HG03159 (cell line): ENCODE data around the gene CBX4.

Source experiments
- ATAC-seq: cut with Tn5 transposase; IDR thresholded peaks from one replicate; pipeline ENCODE4 v1.9.1; 2021; ENCODE audit warnings: mild to moderate bottlenecking, moderate library complexity; ENCODE audit not compliant: unreplicated experiment

CBX4 gene

DNA sequence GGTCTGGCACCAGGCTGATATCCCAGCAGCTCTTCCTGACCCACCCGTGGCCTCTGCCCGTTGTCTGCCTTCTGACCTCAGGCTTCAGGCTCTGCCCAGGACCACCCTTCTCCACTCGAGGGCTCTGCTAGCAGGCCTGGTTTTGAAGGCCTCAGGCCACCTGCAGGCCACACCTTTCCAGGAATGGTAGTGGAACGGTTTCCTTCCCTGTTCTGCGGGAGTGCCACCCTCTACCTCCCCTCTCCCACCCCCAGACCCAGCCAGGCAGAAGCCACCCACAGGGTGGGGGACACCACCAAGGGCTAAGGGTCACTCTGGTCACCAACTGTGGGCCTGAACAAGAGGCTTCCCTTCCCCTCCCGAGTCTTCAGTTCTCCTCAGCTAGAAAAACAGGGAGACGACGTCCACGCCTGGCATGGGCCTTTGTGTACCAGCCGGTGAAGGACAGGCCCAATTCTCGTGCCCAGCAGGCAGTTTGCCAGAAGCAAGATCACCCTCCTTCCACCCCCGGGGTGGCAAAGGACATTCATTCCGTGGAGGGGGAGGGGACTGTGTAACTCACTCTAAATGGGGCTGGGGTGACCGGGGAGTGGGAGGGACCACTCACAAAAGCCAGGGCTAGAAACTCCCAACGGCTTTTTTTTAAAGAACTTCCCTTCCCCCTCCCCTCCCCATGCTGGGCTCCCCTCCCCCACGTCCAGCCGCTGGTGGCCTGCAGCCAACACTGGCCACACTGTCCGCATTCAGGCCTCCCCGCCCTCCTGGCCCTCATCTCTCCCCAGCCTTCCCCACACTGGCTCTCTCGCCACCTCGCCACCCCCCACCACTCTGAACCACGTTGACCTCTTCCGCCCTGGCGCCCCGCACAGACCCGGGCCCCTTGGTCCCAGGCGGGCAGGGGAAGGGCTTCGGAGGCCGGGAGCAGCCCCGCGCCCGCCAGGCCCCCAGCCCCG lies 7.7 kb downstream of the CBX4 start:
- no peak for ATAC-seq

DNA sequence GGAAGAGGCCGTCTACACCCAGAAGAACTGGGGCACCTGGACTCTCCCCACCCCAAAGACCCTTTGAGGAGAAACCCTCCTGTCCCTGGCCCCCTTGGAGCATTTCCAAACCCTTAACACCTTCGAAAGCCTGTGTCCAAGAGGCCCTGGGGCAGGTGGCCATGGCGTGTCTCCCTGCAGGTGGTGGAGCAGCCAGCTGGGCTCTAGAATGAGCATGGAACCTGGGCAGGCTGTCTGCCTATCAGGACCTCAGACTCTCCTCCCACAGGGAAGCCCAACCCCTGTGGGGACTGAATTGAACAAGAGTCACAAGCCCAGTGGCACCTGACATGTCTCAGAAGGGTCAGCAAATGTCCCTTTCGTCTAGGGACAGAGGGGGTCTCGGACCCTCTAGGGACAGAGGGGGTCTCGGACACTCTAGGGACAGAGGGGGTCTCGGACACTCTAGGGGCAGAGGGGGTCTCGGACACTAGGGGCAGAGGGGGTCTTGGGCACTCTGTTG lies 8.4 kb downstream of the CBX4 start:
- no peak for ATAC-seq

DNA sequence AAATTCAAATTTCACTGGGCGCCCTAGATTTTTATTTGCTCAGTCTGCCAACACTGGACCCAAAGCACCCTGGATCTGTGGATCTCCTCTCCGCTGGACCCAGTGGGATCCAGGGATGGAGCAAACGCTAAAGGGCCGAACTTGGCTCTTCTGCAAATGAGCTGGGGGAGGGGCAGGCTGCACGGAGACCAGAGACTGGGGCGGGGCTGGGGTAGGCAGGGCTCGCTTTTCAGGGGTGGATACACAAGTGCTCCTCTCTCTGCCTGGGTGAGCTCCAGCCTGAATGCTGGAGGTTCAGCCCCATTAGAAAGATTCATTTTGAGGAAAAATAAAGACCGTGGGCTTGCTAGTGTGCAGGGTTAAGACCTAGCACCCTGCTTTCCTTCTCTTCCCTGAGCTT lies 8.9 kb downstream of the CBX4 start:
- no peak for ATAC-seq

DNA sequence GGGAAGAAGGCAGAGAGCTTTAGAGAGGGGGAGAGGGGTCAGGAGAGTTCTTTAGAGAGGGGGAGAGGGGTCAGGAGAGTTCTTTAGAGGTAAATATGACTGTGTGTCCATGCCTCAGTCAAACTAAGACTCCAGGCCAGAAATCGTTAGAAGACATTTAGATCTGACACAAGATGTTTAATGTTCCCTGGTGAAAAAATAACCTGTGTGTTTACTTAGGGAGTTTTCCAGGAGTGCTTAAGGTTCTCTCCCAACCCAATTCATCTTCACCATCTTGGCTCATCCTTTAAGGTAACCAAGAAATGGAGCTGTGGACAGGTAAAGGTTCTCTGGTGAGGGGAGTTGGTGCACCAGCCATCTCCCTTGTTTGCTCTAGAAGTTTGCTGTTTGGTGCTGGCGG lies 9.8 kb downstream of the CBX4 start:
- no peak for ATAC-seq

DNA sequence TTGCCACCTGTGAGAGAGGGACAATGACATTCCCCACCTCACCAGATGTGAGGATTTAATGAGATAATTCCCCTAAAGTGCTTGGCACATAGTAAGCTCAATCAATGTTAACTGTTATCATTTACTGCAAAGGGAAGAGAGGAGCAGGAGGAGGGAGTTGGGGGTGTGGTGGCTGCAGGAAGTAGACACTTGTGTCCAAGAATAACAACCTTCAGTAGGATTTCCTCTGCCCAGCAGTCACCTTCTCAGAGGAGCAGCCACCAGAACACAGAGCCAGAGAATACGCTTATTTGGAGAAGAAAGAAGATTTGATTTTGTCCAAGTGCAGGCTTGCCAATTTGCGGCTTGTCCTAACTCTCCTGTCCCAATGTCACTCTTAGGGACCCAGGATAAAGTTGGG lies 10.2 kb downstream of the CBX4 start:
- no peak for ATAC-seq

DNA sequence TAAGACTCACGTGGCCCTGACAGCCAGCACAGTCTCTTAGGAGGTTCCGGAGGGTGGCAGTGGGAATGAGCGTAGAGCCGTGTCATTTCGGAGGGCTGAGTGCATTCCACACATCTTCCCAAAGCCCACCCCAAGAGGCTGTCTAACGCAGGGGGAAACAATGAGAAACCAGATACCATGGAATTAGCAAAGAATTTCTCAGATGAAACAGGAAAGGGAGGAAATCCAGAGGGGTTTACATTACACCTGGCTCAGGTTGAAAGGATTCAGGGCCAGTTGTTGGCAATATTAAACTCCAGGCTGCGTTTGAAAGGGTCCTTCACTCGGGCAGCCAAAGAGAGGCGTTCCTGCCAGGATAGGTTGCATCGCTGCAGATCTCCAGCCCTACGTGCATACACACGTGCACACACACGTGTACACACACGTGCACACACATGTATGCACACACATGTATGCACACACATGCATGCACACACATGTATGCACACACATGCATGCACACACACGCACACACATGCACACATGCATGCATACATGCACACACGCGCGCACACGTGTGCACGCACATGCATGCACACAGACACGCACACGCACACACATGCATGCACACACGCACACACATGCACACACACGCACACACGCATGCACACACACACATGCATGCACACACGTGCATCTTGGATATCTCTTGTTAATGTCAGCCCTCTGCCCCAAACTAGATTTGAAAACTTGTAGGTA lies 12.2 kb downstream of the CBX4 start:
- no peak for ATAC-seq

DNA sequence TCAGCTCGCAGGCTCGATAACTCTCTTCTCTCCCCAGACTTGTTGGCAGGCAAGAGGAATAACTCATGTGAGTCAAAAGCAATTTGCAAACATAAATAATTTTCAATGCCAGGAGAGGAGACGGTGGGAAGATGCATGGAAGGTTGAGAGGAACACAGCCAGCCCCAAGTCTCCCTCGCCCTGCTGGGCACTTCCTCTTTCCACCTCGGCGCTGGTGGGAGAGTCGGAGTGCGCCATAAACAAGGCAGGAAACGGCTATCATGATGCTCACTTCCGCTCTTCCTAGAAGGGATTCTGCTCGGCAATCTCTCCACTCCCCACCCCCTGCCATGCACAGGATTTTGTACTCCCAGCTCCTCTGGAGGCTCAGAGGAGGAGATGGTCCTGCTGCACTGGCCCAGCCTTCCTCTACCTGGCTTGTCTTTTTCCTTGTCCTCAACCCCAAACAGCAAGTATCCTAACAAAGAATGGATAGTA lies 13.0 kb downstream of the CBX4 start:
- no peak for ATAC-seq

DNA sequence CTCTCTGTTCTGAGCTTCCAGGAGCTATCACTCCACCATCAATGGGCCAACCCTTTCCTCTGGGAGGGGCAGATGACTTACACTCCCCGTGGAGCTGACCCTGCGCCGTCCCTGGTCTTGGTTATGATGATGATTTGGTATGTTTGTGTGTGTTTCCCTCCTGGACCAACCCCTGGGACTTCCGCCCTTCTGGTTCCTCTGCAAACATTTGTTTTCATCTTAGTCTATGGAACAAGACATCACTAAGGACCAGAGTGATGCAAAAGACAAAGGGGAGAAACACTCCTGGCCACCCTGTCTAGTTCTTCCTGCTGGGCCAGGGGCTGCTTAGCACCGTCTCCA lies 13.7 kb downstream of the CBX4 start:
- ATAC-seq = no peak

DNA sequence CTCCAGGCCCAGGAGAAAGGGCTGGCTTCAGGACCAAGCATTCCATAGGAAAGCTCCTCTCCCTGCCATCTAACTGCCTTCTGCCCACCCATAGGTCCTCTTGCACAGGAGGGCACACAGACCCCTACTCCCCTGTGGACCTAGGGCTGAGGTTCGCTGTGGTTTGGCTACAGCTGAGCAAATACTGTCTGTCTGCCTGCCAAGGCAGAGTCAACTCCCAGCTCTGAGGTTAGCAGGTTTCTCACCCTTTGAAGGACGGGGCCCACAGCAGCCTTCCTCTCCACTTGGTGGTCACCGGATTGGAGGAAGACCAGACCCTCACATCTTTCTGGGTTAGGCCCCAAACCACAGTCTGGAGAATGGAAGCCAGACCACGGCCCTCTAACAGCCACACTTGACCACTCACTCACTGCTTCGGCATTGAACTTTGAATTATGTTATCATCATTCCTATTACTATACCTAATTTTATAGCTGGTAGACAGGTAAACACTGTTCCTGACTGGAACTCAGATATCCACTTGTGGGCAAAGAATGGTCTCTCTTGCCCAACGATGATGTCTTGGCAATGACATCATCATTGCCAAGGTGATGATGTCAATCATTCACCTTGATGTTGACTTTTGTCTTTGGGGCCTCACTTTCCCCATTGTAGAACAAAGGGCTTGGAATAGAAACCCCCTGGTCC lies 14.2 kb downstream of the CBX4 start:
- ATAC-seq = no peak

DNA sequence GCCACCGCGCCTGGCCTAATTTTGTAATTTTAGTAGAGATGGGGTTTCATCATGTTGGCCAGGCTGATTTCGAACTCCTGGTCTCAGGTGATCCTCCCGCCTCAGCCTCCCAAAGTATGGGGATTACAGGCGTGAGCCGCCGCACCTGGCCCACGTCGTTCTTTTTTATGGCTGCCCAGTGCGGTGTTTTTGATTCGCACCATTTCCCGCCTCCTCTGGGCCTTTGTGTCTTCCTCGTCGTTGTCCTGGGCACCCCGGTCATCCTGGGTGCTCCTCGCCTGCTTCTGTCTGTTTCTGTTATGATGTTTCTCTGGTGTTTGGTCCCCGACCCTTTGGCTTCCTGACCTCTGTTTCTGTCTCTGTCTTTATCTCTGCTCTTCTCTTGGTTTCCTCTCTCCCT lies 15.0 kb downstream of the CBX4 start:
- no peak for ATAC-seq

DNA sequence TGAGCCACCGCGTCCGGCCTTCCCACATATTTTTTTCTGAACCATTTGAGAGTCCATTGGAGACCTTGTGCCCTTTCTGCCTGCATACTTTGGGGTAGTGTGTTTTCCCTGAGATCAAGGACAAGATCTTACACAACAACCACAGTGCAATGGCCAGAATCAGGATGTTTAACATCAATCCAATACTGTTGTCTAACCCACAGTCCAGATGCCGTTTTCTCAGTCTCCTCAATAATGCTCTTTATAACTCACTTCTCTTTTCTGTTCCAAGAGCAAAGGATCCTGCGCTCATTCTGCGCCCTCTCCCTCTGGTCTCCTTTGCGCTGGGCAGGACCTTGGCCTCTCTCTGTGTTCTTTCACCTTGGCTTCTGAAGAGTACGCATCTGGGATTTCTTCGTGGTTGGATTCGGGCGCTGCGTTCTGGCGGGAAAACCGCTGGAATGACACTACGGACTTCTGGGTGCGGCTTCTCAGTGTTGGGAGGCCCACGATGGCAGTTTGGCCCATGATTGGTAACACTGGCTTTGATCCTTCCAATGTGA lies 16.6 kb downstream of the CBX4 start:
- ATAC-seq = no peak

DNA sequence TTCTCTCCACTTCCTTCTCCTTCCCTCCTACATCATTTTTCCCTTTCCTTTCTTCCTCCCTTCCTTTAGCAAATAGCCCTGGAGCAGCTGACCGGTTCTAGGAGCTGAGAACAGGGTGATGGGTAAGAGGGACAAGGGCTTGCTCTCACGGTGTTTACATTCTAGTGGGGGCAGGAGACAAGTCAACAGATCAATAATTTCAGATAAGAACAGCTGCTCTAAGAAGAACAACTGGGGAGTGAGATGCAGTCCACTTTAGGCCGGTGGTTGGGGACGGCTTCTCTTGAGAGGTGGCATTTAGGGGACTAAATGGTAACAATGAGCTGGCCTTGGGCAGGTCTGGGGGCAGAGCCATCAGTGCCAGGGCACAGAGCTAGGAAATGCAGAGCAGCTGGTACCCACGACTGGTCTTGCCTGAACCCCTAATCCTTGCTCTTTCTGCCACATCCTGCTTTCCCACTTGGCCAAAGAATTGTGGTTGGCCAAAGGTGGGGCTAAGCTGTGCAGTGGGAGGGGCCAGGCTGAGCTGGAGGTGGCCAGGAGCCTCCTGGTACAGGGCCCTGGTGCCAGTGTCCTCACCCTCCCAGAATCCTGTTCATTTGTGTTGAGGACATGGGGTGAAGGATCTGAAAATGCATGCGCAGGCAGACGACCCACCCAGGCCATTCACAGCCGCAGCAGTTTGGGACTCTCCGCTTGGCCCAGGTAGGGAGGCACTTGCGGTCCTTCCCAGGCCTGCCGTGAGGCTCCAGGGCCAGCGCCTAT lies 17.7 kb downstream of the CBX4 start:
- no peak for ATAC-seq

DNA sequence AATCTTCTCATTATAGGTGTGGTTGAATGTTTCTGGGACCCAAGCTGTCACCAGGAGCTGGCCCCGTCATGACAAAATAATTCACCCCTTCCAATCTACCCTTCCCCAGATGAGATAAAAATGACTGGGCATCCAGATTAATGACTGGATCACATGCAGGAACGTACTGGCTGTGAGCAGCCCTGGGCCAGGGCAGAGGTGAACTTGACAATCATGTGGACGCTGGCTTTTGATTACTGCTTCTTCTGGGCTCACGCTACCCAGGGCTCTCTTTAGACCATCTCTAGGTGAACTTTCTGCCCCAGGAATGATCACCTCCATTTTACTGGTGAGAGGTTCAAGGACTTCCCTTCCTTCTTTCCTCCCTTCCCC lies 18.3 kb downstream of the CBX4 start:
- ATAC-seq = no peak

DNA sequence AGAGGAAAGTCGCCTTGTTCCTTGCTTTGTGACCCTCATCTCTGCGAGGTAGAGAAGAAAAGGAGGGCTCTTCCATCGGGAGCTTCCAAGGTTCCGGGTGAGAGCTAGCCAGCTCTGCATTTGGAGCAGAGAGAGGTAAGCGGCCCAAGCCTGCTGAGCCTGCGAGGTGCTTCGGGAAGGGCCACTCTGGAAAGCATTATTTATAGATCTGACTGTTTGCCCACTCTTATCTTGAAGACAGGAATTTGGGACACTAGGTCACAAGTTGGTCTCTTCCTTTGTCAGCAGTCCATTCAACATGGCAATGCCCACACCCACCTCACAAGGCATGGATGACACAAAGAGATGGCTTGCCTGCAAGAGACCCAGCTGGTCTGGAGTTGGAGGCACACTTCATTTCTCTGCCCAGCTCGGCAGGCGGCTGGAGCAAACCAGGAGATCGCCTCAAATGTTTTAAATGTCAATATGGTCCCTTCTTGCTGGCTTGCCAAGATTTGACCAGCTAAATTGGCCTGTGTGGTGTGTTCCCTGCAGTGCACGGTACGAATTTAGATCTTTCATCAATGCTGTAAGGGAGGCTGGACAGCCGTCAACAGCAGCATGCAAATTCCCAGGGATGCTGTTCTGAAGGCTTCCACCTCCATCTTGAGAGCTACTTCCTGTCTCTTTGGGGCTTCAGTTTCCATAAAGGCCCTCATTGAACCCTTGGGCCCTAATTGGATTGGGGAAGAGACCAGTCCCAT lies 19.5 kb downstream of the CBX4 start:
- no peak for ATAC-seq

DNA sequence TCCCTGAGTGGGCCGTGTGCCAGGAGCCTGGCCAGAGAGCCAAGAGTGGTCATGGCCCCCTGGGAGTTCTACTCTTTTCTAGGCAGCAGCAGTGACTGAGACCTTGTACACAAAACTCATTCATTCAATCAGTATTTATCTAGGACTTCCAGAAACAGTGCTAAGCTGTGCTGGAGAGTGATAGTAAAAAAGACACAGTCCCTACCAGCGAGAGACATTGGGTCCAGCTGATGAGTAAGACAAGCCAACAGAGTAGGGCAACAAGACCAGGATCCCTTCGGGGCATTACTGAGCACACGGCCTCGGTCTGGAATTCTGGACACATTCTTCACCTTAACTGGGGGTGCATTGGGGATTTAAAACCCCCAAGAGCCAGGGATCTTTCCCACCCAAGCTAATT lies 20.2 kb downstream of the CBX4 start:
- ATAC-seq = no peak

DNA sequence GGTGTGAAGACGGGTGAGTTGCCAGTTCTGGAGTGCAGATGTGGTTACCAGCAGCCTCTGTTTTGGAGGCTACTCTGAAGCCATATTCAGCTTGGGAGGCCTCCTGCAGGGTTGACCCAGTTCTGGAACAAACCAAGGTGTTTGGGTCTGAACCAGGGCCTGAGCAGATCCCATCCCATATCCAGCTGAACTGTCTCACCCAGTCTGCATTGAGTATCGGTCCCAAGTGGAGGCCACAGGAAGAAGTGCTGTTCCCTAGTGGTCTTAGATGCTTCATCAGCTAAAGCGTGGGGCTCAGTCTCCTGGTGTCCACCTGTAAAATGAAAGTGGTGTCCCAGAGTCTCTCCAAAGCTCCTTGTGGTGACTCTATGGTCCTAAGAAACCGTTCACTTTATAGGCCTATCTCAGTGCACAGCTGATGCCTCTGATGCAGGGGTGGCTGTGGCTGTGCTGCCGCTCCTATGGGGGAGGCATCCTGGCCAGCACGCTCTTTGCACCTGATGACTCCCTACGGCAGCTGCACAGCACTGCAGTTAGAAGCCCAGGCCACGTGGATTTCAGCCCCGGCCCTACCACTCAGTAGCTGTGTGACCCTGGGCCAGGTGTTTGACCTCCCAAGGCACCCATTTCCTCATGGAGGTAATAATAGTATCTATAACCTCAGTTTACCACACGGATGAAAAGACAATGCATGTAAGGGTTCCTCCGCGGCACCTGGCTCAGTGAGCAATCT lies 21.0 kb downstream of the CBX4 start:
- no peak for ATAC-seq

DNA sequence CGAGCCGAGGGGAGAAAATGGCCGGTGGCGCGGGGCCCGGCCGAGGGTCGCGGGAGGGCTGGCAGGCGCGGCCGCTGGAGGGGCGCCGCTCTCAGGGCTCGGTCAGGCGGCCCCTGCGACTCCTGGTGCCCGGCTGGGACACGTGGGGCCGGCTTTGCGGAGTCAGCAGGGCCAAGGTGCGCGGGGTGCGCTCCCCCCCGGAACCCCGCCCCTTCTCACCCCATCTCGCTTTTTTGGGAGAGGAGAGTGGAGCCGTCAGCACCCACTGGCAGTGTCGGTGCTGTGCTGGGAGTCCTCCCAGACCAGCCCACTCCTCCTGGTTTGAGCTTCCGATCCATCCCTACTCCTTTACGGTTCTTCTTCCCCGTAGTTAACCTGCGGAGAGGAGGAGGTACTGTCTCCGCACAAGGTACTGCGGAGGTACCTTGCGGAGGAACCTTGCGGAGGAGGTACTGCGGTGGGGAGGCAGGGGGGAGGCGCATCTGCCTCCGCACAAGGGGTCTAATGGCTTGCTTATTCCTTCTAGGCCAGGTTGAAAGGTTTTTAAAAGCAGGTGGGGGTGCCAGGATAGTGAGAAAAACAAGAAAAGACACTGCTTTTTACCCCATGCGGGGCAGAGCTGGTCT lies 23.3 kb downstream of the CBX4 start:
- ATAC-seq = no peak

DNA sequence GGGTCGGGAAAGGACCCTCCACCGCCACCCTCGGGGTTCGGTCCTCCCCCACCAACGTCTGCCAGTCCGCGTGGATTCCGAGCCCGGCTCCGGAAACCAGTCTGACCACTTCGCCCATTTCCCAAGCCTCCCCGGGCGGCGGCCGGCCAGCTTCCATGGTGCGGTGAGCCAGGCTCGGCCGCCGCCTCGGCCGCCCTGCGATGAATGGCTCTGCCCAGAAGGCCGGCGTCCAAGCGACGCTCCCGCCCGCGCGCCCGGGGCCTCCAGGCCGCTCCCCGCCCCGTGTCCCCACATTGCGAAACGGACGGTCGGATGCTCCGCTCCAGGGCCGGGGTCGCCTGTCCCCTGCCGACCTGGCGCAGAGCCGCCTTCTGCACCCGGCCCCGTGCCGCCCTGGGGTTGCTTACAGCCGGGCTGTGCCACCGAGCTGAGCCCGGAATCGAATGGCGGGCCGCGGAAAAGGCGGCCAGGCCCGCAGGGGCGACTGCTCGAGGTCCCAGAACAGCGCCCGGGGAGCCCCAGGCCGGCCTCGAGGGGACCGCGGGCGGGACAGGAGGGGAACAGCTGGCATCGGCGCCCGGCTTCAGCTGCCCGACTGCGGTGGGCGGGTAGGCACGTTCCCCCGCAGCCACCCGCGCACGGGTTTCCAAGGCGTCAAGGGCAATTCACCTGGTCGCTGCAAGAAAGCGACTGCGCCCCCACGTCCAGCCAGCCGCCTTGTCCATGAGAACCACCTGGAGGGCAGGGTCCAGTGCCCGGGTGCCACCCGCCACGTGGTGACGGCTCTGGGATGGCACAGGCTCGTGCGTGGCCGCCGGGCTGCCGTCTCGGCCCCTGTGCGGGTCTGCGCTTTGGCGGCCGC lies 24.0 kb downstream of the CBX4 start:
- ATAC-seq = no peak
